ENCODE data around the gene ZNF235. TPM values are rescaled to one million over a fixed set of nuclear protein-coding genes. Genes with fewer than 3 reads are reported as not detected.

Gene ZNF235
- total and polyA plus RNA-seq, 2 of the 8 experiments (the other 6 are each of a cell fraction or from before 2014, with no cell fraction given), result 2.0 to 5.3 TPM

DNA sequence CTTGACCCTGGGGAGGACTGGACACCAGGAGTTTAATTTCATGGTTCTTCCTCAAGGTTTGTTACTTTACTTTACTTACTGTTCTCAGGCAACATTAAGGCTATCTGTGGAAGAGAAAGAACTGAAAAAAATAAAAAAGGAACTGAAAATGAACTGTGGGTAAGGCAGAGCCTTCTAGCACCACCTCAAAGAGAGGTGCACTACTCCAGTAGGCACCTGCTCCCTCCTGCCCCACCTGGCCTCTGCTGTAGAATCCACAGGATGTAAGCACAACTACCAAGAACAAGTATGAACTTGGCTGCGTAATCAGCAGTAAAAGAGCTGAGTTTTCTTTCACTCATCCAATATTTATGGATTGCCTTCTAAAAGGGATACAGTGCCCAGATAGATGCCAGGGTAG is 39.4 kb upstream of the ZNF235 start:
- ChIA-PET CTCF (ENCODE audit: partially characterized antibody) (no interaction called here), POLR2A (ENCODE audit: partially characterized antibody) (no interaction called here)
- Histone ChIP-seq H4K8ac (ENCODE audit: extremely low read depth, insufficient read depth, low read length) (no peak overlapping the region), H4K91ac (replicated peaks; ENCODE audit: insufficient read length, low read length) (no peak overlapping the region), H3K27ac (ENCODE audit: low read depth, low read length) (no peak overlapping the region), H2AFZ (ENCODE audit: low read length) (no peak overlapping the region), H2BK12ac (ENCODE audit: low read depth, low read length) (no peak overlapping the region), H3K14ac (ENCODE audit: insufficient read length) (no peak overlapping the region), H2BK120ac (replicated peaks; ENCODE audit: low read depth, low read length) (no peak overlapping the region), H3K4me3 (ENCODE audit: extremely low read depth in 1 of 4, insufficient read depth in 2 of 4, low read depth in 3 of 4, low read length in 4 of 4) (no peak overlapping the region), H2BK15ac (ENCODE audit: low read length) (no peak overlapping the region), H3K27me3 (replicated peaks in 1 of 4; ENCODE audit: control insufficient read depth in 3 of 4, extremely low read depth in 1 of 4, insufficient read depth in 3 of 4, low read length in 3 of 4) (no peaks in the 10 kb centered on the region), H2BK5ac (ENCODE audit: low read depth, low read length) (no peak overlapping the region), H3K4me2 (ENCODE audit: insufficient read depth in 1 of 2, low read depth in 2 of 2, low read length in 2 of 2) (no peak overlapping the region), H3K36me3 (ENCODE audit: control insufficient read depth in 2 of 4, insufficient read depth in 4 of 4, low read length in 3 of 4) (peaks cover 0 to 10% (median 2%) of the 10 kb centered on the region in 4 experiments; a peak in 4 of 8 replicates), H3K9ac (replicated peaks in 1 of 4; ENCODE audit: extremely low read depth in 1 of 4, low read depth in 3 of 4, low read length in 3 of 4) (no peak overlapping the region), H3K79me1 (ENCODE audit: low read depth, low read length) (no peaks in the 10 kb centered on the region), H3K79me2 (ENCODE audit: control insufficient read depth in 1 of 2, insufficient read depth in 2 of 2, low read length in 2 of 2) (no peaks in the 10 kb centered on the region), H3K23ac (ENCODE audit: insufficient read length) (no peak overlapping the region), H3K4me1 (replicated peaks in 1 of 4; ENCODE audit: control insufficient read depth in 3 of 4, insufficient read depth in 4 of 4, low read length in 3 of 4) (no peaks in the 10 kb centered on the region), H4K5ac (ENCODE audit: insufficient read length, low read depth, low read length) (no peak overlapping the region), H2AK5ac (ENCODE audit: low read depth, low read length) (no peak overlapping the region), H3K4ac (replicated peaks; ENCODE audit: insufficient read length, low read depth, low read length) (no peak overlapping the region), H2BK20ac (ENCODE audit: low read length) (no peak overlapping the region), H3K23me2 (ENCODE audit: low read depth, low read length) (no peaks in the 10 kb centered on the region), H3K9me3 (ENCODE audit: insufficient read depth in 2 of 2, low read depth in 1 of 2, low read length in 1 of 2) (peaks cover 35 to 37% of the 10 kb centered on the region in 2 experiments), H4K20me1 (replicated peaks in 1 of 2; ENCODE audit: control insufficient read depth in 1 of 2, insufficient read depth in 2 of 2, low read length in 2 of 2) (no peaks in the 10 kb centered on the region), H3K18ac (ENCODE audit: extremely low read depth, low read length) (no peak overlapping the region), H3K56ac (replicated peaks; ENCODE audit: insufficient read length, low read depth, low read length) (no peak overlapping the region)
- FAIRE-seq (no peak), DNase-seq (ENCODE audit: low read depth in 1 of 2, low spot score in 2 of 2) (no peak)
- WGBS, 2 experiments (ENCODE audit: extremely low coverage in 1 of 2, insufficient coverage in 1 of 2, insufficient read length in 1 of 2, insufficient replicate concordance in 2 of 2, low coverage in 1 of 2, low lambda C conversion rate in 2 of 2, missing lambda C conversion rate in 1 of 2), result 61% methylated on average over 1 of the region's 1 CpG; no CpG with 5 or more reads in 1 of the 2 experiments
- TF ChIP-seq CBX8 (IDR thresholded peaks at IDR 0.05; ENCODE audit: borderline replicate concordance, low read depth, low read length) (no peak), MAFK (IDR thresholded peaks at IDR 0.05; ENCODE audit: low read depth, low read length) (no peak), CEBPB (IDR thresholded peaks at IDR 0.05; ENCODE audit: low read depth, low read length) (no peak), TCF12 (IDR thresholded peaks at IDR 0.05; ENCODE audit: low read depth, low read length) (no peak), BACH1 (IDR thresholded peaks at IDR 0.05; ENCODE audit: low read length) (no peak), MAX (IDR thresholded peaks at IDR 0.05) (no peak), SP2 (IDR thresholded peaks at IDR 0.05; ENCODE audit: low read length) (no peak), CREB1 (IDR thresholded peaks at IDR 0.05) (no peak), ASH2L (IDR thresholded peaks at IDR 0.05; ENCODE audit: low read length) (no peak), SP1 (IDR thresholded peaks at IDR 0.05; ENCODE audit: low read depth, low read length) (no peak)
- TF ChIP-seq, protein P1, sequence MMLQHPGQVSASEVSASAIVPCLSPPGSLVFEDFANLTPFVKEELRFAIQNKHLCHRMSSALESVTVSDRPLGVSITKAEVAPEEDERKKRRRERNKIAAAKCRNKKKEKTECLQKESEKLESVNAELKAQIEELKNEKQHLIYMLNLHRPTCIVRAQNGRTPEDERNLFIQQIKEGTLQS (IDR thresholded peaks at IDR 0.05; ENCODE audit: insufficient read depth, low read depth, low read length), result no peak
- TF ChIP-seq, protein P2, sequence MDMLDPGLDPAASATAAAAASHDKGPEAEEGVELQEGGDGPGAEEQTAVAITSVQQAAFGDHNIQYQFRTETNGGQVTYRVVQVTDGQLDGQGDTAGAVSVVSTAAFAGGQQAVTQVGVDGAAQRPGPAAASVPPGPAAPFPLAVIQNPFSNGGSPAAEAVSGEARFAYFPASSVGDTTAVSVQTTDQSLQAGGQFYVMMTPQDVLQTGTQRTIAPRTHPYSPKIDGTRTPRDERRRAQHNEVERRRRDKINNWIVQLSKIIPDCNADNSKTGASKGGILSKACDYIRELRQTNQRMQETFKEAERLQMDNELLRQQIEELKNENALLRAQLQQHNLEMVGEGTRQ (IDR thresholded peaks at IDR 0.05; ENCODE audit: low read length), result no peak
